GM12865 (cell line): Measurements from ENCODE around the gene FTSJ1.
A peak's percentile ranks its signal among the peaks of the same experiment; 100 is the strongest.

Experiments used
- DNase-seq: peaks from one replicate; pipeline ENCODE4 v3.0.0; 2010; ENCODE audit warnings: low read depth
- H3K4me3 ChIP-seq: 2 replicates; pipeline ENCODE4 v1.5.1; 2011; ENCODE audit warnings: mild to moderate bottlenecking, low read depth, low read length, control low read depth
- CTCF ChIP-seq: IDR thresholded peaks from 2 replicates; pipeline ENCODE4 v1.5.1; 2011; ENCODE audit warnings: low read length, control low read depth, low read depth, inconsistent platforms; ENCODE audit not compliant: insufficient read depth; ENCODE audit errors: missing control alignments

The FTSJ1 gene

GRCh38 chrX:48458711-48459110, 17.3 kb upstream of the FTSJ1 start:
- no peak for DNase-seq
- no peak overlapping the region for H3K4me3 ChIP-seq
- no peak for TF ChIP-seq CTCF

- no peak for DNase-seq
- TF ChIP-seq CTCF = no peak
- no peak overlapping the region for H3K4me3 ChIP-seq
These were observed 16.5 kb upstream of the FTSJ1 start for GRCh38 chrX:48459483-48459882.

GRCh38 chrX:48460031-48460430, 16.0 kb upstream of the FTSJ1 start:
- H3K4me3 ChIP-seq = no peak overlapping the region
- DNase-seq = no peak
- no peak for TF ChIP-seq CTCF

DNA sequence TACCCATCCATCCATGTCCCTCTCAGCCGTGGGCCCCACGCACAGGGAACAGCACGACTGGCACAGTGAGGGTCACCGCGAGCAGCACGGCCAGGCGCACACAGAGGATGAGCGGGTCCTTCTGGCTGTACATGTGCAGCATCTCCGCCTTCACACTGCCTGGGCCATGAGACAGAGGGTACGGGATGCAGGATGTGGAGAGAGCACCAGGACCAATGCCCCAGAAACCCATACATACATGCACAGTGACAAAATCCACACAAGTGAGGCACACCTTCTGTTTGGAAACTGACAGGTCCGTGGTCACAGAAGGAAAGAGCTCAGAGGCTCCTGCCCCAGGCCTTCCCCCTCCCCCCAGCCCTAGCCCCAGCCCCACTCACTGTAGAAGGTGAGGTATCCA, 15.4 kb upstream of the FTSJ1 start:
- no peak for DNase-seq
- no peak overlapping the region for H3K4me3 ChIP-seq
- no peak for TF ChIP-seq CTCF

GRCh38 chrX:48461830-48462229, 14.2 kb upstream of the FTSJ1 start:
- TF ChIP-seq CTCF = no peak
- H3K4me3 ChIP-seq = no peak overlapping the region
- DNase-seq = peak; percentile 16

DNA sequence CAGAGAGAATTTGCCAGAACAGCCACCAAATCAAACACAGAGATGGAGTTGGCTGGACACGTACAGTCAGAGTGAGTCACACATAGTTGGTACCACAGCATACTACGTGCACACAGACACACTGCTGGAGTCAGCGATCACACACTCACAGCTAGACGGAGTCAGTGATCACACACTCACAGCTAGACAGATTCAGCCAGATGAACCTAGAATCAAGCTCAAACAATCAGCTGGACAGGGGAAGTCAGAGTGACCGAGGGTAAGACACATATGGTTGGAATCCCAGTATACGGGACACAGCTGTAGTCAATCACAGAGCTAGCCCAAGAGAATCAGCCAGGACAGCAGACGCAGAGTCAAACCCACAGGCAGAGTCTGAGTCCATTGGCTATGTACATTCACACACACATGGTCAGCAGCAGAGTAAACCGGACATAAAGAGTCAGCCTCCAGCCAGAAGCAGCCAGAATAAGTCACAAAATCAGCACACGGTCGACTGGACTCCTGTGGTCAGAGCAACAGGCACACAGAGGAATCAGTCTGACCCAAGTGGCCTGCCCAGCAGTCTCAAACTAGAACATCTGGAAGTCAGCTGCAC, 10.6 kb upstream of the FTSJ1 start:
- no peak overlapping the region for H3K4me3 ChIP-seq
- TF ChIP-seq CTCF = no peak

DNA sequence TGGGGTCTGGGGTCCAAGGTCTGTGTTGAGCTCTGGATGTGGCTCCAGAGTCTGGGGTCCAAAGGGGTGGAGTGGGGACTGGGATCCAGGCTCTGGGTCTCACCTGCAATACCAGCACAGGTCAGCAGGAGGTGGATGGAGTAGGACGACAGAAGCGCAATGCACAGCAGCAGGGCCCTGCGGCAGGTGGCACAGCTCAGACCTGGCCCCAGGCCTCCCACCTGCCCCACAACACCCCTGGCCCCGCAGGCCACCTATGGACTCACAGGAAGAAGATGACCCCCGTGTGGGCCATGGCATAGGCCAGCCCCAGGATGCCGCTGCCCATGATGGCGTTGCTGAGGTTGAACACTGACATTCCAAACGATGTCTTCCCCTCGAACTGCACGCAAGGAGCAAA, 9.3 kb upstream of the FTSJ1 start:
- TF ChIP-seq CTCF = peak; percentile 38
- 0 out of 2 replicates have a peak overlapping the region, but pooled peaks have one; percentile 85 for H3K4me3 ChIP-seq
- peak; percentile 32 for DNase-seq

More for the DNA sequence above, 10.6 kb upstream of the FTSJ1 start:
- DNase-seq = no peak
